Measurements from ENCODE around the gene LRP1B.

DNA sequence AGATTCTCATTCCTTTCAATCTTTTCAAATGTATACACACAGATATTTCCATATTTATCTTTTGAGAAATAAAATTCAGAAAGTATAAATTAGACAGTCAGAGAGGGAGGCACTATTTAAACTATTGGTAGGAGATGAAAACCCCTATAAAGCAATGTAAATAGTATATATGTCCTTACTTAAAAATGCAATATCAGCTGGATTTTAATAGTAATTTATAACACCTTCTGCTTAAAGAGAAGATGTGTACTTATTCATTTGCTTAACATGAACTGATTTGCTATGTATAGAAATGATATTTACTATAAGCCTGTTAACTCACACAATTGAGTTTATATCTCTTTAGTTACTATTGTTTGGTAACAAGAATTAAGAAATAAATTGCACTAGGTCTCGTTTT, 163.3 kb downstream of the LRP1B start:
- TF ChIP-seq, protein P1, sequence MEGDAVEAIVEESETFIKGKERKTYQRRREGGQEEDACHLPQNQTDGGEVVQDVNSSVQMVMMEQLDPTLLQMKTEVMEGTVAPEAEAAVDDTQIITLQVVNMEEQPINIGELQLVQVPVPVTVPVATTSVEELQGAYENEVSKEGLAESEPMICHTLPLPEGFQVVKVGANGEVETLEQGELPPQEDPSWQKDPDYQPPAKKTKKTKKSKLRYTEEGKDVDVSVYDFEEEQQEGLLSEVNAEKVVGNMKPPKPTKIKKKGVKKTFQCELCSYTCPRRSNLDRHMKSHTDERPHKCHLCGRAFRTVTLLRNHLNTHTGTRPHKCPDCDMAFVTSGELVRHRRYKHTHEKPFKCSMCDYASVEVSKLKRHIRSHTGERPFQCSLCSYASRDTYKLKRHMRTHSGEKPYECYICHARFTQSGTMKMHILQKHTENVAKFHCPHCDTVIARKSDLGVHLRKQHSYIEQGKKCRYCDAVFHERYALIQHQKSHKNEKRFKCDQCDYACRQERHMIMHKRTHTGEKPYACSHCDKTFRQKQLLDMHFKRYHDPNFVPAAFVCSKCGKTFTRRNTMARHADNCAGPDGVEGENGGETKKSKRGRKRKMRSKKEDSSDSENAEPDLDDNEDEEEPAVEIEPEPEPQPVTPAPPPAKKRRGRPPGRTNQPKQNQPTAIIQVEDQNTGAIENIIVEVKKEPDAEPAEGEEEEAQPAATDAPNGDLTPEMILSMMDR (IDR thresholded peaks at IDR 0.05) = no peak
- TF ChIP-seq POLR2A (IDR thresholded peaks at IDR 0.05) = no peak
- TF ChIP-seq POLR2AphosphoS5 (IDR thresholded peaks at IDR 0.05) = no peak

Data from breast epithelium (tissue), 3 donors.